Activated CD8-positive, alpha-beta memory T cell treated with anti-CD3 and anti-CD28 coated beads, Interleukin-2, amount 50 U/mL, for 48 hours (primary cell): ENCODE results near the gene ATP4B.

Experiments
- DNase-seq: peaks from one replicate; pipeline ENCODE4 v3.0.0-alpha.2; 2020

The ATP4B gene

DNA sequence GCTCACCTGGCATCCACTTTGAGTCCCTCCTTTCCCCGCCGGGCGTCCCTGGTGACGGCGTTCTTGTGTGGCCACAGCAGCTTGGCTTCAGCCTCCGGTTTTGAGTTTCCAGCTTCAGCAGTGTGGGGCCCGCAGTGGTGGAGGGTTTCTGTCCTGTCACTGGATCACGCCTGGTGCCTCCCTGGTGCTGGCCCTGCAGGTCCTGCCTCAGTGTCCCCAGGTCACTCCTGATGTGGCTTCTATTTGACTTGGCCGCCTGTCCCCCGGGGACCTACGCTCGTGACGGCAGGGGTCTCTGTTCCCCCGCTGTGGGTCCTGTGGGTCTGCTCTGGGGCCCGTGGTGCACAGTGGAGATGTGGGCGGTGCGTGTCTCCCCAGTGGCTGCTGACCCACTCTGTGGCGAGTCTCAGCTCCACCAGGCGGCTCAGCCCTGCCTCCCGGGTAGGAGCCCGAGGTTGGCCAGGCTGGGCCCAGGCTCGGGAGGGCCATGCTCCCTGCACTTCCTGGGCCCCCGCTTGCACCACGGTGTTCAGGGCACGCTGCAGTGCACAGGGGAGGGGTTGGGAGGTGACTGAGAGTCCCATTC lies 1.9 kb downstream of the ATP4B start:
- DNase-seq: no peak

GRCh38 chr13:113655346-113656002 lies 2.5 kb downstream of the ATP4B start:
- DNase-seq: no peak

DNA sequence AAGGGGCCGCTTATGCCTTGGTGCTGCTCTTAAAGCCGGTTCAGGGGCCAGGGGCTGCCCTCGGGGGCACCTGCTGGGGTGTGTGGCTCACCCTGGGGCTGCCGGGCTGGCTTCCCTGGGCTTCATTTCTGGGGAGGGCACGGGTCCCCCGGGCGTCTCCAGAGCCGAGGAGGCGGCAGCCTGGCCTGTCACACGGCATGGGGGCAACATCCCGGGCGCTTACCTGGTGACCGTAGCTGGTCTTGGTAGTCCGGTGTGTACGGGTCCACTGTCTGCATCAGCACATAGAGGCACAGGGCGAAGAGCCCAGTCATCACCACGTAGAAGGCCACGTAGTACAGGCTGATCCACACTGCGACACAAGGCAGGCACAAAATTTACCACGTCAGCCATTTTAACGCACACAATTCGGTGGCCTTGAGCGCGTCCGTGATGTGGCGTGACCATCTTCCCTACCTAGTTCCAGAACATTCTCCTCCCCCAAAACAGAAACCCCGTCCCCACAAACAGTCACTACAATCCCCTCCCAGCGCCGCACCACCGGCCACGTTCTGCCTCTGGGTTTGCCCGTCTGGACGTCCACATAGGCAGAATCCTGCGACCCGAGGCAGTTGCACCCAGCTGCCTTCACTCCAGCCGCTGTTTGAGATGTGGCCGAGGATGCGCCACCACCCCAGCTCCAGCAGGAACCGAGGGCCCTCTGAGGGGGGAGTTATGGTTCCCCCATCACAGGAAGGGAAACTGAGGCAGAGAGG lies 3.2 kb downstream of the ATP4B start:
- no peak for DNase-seq

DNA sequence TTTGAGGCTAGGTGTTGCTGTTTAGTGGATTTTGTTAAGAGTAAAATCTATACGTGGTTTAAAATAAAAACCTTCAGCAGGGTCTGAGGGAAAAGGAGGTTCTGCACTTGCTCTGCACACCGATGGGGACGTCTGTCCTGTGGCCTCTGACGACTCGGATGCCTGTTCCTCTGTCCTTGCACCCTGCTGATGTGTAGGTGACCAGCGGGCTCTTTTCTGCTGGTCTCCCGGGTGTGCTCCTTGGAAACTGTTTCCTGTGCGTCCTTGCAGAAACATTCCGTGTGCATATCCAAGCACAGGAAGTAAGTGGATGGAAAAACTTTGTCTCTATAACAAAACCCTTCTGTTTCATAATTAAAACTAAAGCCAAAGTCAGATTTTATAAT lies 3.8 kb downstream of the ATP4B start:
- DNase-seq: no peak

GRCh38 chr13:113653264-113654174 lies 4.5 kb downstream of the ATP4B start:
- DNase-seq: no peak

DNA sequence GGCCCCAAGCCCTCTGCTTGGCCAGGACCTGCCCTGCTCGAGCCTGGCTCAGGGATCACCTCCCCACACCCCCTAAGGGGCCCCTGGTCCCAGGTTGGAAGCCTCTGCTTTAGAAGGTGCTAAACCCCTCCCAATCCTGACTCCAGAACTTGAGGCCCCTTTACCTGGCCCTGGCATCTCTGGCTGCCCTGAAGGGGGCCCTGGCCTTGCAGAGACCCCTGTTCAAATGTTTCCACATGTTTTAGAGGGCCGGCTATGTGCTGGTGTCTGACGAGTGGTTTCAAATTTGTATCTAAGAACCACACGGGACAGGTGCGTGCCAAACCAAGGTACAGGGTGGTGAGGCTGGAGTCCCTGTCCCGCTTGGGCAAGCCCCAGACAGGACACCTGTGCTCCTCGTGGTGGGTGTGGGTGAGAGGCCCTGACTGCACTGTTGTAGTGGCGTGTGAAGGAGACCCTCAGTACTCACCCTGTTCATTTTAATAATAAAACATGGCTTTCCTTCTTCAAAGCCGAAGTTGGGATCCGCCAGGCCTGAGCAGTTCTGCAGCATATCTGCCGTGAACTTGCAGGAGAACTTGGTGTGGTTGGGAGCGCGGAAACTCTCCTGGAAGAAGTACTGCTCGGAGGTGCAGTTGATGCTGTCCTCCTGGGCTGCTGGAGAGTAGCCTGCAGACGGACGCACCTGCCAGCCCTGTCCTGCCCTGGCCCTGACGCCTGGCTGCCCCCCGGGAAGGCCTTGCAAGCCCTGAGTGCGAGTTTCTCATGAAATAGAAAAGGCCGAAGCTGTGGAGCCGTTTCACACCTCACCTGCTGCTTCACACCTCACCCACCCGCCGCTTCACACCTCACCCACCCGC lies 5.4 kb downstream of the ATP4B start:
- no peak for DNase-seq

GRCh38 chr13:113651511-113652403 lies 6.2 kb downstream of the ATP4B start:
- DNase-seq: no peak

DNA sequence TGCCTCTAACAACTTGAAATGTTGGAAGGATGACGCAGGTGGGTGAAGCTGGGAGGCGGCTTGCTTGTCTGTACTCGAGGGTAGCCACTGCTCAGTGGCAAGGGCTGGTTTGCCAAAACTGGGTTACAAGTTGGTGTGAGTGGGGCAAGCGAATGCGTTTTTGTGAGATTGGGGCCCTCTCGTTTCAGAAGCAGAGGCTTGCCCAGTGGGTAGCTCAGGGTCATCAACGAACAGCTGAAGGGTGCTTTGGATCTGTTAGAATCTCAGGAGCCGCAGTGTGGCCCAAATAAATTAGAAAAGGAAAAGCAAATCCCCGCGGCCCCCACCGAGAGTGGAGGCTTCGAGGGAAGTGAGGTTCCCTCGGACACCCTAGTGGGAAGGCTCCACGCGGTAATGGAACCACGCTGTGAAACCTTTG lies 7.3 kb downstream of the ATP4B start:
- no peak for DNase-seq

- no peak for DNase-seq
These were observed 7.7 kb downstream of the ATP4B start for GRCh38 chr13:113650275-113650674.

- DNase-seq: no peak
These were observed 8.8 kb downstream of the ATP4B start for GRCh38 chr13:113649212-113649611.

GRCh38 chr13:113648216-113648610 lies 9.8 kb downstream of the ATP4B start:
- DNase-seq: no peak

GRCh38 chr13:113647351-113648215 lies 10.4 kb downstream of the ATP4B start:
- no peak for DNase-seq

DNA sequence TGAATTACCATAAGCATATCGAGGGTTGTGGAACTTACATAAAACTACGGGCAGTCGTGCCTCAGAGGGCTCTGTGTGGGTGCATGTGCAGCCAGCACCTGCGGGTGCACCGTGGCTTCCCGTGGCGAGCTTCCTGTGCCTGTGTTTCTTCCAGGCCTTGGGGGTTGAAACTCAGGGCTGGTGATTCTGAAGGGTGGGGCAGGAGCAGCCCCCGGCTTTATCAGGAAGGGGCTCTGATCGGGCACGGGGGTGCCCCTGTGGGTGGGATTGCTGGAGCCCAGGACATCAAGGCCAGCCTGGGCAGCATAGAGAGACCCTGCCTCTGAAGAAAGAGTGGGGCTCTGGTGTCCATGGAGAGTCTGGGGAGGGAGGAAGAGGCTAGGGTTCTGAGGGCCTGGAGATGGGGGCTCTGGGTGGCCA lies 11.1 kb downstream of the ATP4B start:
- no peak for DNase-seq

DNA sequence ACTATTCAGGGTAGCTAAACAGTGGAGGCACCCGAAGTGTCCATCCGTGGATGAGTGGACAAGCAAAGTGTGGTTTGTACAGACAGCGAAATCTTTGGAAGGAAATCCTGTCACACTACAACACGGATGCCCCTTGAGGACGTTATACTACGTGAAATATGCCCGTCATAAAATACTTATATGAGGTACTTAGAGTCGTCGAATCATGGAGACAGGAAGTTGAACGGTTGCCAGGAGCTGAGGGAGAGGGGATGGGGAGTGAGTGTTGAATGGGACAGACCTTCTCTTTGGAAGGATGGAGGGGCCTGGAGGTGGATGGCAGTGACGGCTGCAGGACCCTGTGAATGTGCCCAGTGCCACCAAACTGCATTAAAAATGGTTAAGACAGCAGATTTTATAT lies 11.6 kb downstream of the ATP4B start:
- no peak for DNase-seq

- no peak for DNase-seq
These were observed 12.7 kb downstream of the ATP4B start for GRCh38 chr13:113645329-113645728.

GRCh38 chr13:113644800-113645199 lies 13.2 kb downstream of the ATP4B start:
- DNase-seq: no peak

- no peak for DNase-seq
These were observed 14.4 kb downstream of the ATP4B start for GRCh38 chr13:113643593-113643992.

GRCh38 chr13:113642563-113642962 lies 15.4 kb downstream of the ATP4B start:
- no peak for DNase-seq

DNA sequence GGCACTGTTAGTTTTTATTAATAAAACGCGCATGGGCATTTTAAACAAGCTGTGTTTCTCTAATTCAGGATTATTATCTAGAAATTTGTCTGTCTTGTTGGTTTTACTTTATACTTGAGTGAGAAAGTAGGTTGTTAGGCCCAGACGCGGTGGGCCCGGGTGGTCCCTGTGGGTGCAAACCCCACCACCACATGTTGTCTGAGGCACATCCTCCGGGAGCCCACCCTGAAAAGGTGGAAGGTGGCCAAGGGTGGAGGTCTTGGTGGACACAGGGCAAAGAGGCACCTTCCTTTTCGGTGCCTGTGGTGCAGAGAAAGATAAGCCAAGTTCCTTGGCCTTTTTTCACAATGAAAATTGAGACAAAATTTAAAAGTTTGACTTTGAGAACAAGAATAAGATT lies 16.6 kb downstream of the ATP4B start:
- no peak for DNase-seq

GRCh38 chr13:113639616-113640262 lies 18.3 kb downstream of the ATP4B start:
- no peak for DNase-seq
